Panc1 (cell line): ENCODE measurements around the gene MYBBP1A. TPM values are rescaled to one million over a fixed set of nuclear protein-coding genes. Genes with fewer than 3 reads are reported as not detected.

Experiments
- ATAC-seq: fragments of 200-7000 bp; cut with Tn5 transposase; 2 replicates; pipeline ENCODE4 v1.9.1; 2020; ENCODE audit warnings: mild to moderate bottlenecking, moderate library complexity
- BruUV-seq: library from RNA; stranded (reverse); fragments of 400-500 nt; replicated peaks from 2 replicates; lab custom pipeline; 2021; lab: Mats Ljungman, UMichigan
- CTCF ChIA-PET: fragments of 300-600 bp; sonication (Branson Sonifier 250); formaldehyde crosslinking; loops from one replicate; lab custom pipeline; 2022; ENCODE audit warnings: antibody characterized with exemption; lab: Charles Lee
- POLR2A ChIA-PET: fragments of 300-600 bp; sonication (Branson Sonifier 250); formaldehyde crosslinking; loops from one replicate; lab custom pipeline; 2022; ENCODE audit warnings: antibody characterized with exemption; lab: Charles Lee
- DNase-seq: peaks from one replicate; pipeline ENCODE4 v3.0.0-alpha.2; 2010; ENCODE audit warnings: low read depth, low spot score
- H3K27ac ChIP-seq: 2 replicates; pipeline ENCODE4 v1.5.1; 2011; ENCODE audit warnings: mild to moderate bottlenecking, low read length, inconsistent platforms
- H3K27me3 ChIP-seq: fragments of 200-500 bp; sonication (Bioruptor generic); 2 replicates; pipeline ENCODE4 v1.6.0; 2014; ENCODE audit warnings: low read length, inconsistent platforms; ENCODE audit not compliant: control insufficient read depth, insufficient read depth
- H3K36me3 ChIP-seq: fragments of 200-500 bp; sonication (Bioruptor generic); 2 replicates; pipeline ENCODE4 v1.5.1; 2014; ENCODE audit warnings: inconsistent platforms, mild to moderate bottlenecking, low read length, moderate library complexity; ENCODE audit not compliant: control insufficient read depth, insufficient read depth
- H3K4me1 ChIP-seq: 2 replicates; pipeline ENCODE4 v1.5.1; 2011; ENCODE audit warnings: inconsistent platforms, mild to moderate bottlenecking, low read length, moderate library complexity; ENCODE audit not compliant: control insufficient read depth, insufficient read depth
- H3K4me3 ChIP-seq, 2 experiments: 2 replicates each; pipeline ENCODE4 v1.5.1; 2011 to 2012; ENCODE audit warnings: low read depth in 2 of 2, low read length in 2 of 2, mild to moderate bottlenecking in 2 of 2, inconsistent platforms in 1 of 2, moderate library complexity in 1 of 2
- H3K9me3 ChIP-seq: fragments of 200-500 bp; sonication (Bioruptor generic); 2 replicates; pipeline ENCODE4 v1.5.1; 2014; ENCODE audit warnings: low read depth, mild to moderate bottlenecking, inconsistent platforms, low read length, moderate library complexity; ENCODE audit not compliant: control insufficient read depth, insufficient read depth
- POLR2AphosphoS5 ChIP-seq: IDR thresholded peaks from 2 replicates; pipeline ENCODE4 v1.6.1; 2012; ENCODE audit warnings: mild to moderate bottlenecking, low read depth, low read length, moderate library complexity
- SIN3A ChIP-seq: IDR thresholded peaks from 2 replicates; pipeline ENCODE4 v1.6.1; 2012; ENCODE audit warnings: low read depth, mild to moderate bottlenecking, low read length, moderate library complexity, borderline replicate concordance; ENCODE audit not compliant: insufficient read depth
- TCF7L2 ChIP-seq: IDR thresholded peaks from 2 replicates; pipeline ENCODE4 v1.6.1; 2011; ENCODE audit warnings: mild to moderate bottlenecking, low read depth, low read length, inconsistent platforms
- in situ Hi-C: cut with HindIII; loops from 2 replicates; pipeline ENCODE4 v1.10.0; 2016; ENCODE audit warnings: low sequenced_read_pairs, low pct_unique_long_range_greater_than_20kb
- intact Hi-C: fragments of 100-400 bp; cut with micrococcal nuclease; formaldehyde crosslinking; loops from one replicate; pipeline ENCODE4 v1.10.0; 2022; ENCODE audit not compliant: unreplicated experiment
- total RNA-seq: library from RNA; stranded (reverse); gene quantifications from one replicate; pipeline ENCODE4 v1.2.1, GENCODE V29; 2021; ENCODE audit not compliant: unreplicated experiment
- TF ChIP-seq, protein P1 (sequence below): fragments of 450-650 bp; IDR thresholded peaks from 2 replicates; pipeline ENCODE4 v1.5.1; 2017; ENCODE audit warnings: mild to moderate bottlenecking
- TF ChIP-seq, protein P2 (sequence below), 2 experiments: IDR thresholded peaks; 2 replicates each; pipeline ENCODE4 v1.6.1; 2011 to 2012; ENCODE audit warnings: low read depth in 2 of 2, control low read depth in 1 of 2, low read length in 1 of 2, mild to moderate bottlenecking in 1 of 2, moderate library complexity in 1 of 2; ENCODE audit not compliant: insufficient read depth in 1 of 2

MYBBP1A gene
- total RNA-seq, 1 experiment from 2014 or later = 95.6 TPM

DNA sequence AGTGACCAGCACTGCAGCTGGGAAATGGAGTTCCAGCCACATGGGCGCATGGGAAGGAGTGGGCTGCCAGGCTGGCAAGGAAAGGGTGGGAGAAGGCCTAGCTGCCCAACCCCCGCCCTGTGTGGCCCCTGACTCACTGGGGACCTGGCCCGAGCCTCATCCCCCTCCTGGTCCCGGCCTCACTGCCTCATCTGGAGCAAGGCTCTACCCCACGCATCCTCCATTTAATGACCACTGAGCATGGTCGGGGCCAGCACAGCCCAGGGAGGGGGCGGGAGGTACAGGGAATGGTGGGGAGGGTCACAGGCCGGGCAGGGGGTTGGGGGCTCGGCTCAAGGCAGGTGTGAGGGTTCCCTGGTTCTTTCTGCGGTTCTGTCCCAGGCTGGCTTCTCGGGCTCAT, 40.4 kb downstream of the MYBBP1A start:
- intact Hi-C loops = no loop called here
- H3K36me3 ChIP-seq = no peaks in the 10 kb centered on the region
- DNase-seq (no peak), ATAC-seq (no peak)
- TF ChIP-seq, protein P1, sequence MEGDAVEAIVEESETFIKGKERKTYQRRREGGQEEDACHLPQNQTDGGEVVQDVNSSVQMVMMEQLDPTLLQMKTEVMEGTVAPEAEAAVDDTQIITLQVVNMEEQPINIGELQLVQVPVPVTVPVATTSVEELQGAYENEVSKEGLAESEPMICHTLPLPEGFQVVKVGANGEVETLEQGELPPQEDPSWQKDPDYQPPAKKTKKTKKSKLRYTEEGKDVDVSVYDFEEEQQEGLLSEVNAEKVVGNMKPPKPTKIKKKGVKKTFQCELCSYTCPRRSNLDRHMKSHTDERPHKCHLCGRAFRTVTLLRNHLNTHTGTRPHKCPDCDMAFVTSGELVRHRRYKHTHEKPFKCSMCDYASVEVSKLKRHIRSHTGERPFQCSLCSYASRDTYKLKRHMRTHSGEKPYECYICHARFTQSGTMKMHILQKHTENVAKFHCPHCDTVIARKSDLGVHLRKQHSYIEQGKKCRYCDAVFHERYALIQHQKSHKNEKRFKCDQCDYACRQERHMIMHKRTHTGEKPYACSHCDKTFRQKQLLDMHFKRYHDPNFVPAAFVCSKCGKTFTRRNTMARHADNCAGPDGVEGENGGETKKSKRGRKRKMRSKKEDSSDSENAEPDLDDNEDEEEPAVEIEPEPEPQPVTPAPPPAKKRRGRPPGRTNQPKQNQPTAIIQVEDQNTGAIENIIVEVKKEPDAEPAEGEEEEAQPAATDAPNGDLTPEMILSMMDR = no peak
- TF ChIP-seq POLR2AphosphoS5 (no peak), TCF7L2 (no peak), SIN3A (no peak)
- TF ChIP-seq, protein P2, sequence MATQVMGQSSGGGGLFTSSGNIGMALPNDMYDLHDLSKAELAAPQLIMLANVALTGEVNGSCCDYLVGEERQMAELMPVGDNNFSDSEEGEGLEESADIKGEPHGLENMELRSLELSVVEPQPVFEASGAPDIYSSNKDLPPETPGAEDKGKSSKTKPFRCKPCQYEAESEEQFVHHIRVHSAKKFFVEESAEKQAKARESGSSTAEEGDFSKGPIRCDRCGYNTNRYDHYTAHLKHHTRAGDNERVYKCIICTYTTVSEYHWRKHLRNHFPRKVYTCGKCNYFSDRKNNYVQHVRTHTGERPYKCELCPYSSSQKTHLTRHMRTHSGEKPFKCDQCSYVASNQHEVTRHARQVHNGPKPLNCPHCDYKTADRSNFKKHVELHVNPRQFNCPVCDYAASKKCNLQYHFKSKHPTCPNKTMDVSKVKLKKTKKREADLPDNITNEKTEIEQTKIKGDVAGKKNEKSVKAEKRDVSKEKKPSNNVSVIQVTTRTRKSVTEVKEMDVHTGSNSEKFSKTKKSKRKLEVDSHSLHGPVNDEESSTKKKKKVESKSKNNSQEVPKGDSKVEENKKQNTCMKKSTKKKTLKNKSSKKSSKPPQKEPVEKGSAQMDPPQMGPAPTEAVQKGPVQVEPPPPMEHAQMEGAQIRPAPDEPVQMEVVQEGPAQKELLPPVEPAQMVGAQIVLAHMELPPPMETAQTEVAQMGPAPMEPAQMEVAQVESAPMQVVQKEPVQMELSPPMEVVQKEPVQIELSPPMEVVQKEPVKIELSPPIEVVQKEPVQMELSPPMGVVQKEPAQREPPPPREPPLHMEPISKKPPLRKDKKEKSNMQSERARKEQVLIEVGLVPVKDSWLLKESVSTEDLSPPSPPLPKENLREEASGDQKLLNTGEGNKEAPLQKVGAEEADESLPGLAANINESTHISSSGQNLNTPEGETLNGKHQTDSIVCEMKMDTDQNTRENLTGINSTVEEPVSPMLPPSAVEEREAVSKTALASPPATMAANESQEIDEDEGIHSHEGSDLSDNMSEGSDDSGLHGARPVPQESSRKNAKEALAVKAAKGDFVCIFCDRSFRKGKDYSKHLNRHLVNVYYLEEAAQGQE (IDR thresholded peaks at IDR 0.05; ENCODE audit: insufficient read depth in 1 of 2, low read depth in 2 of 2, low read length in 1 of 2) = no peak
- no peaks in the 10 kb centered on the region for H3K27me3 ChIP-seq
- H3K4me1 ChIP-seq = no peaks in the 10 kb centered on the region
- no peaks in the 10 kb centered on the region for H3K9me3 ChIP-seq
- BruUV-seq = no TSS peak
- H3K4me3 ChIP-seq = no peak overlapping the region
- ChIA-PET POLR2A (no interaction called here), CTCF (no interaction called here)
- H3K27ac ChIP-seq = no peak overlapping the region
- in situ Hi-C loops = no loop called here

- intact Hi-C loops = no loop called here
- DNase-seq (no peak), ATAC-seq (no peak)
- Histone ChIP-seq H3K27me3 (no peaks in the 10 kb centered on the region), H3K36me3 (no peaks in the 10 kb centered on the region), H3K4me1 (no peaks in the 10 kb centered on the region), H3K9me3 (no peaks in the 10 kb centered on the region), H3K27ac (no peak overlapping the region), H3K4me3 (no peak overlapping the region)
- BruUV-seq = no TSS peak
- in situ Hi-C loops = no loop called here
- ChIA-PET CTCF (interaction anchor here (0.5 kb wide), 1 partner anchor 92 kb away, joined by 3 read pairs; no protein-coding TSS in a partner anchor), POLR2A (no interaction called here)
- no peak for TF ChIP-seq POLR2AphosphoS5
- no peak for TF ChIP-seq TCF7L2
- no peak for TF ChIP-seq SIN3A
- TF ChIP-seq, protein P2 (IDR thresholded peaks at IDR 0.05; ENCODE audit: insufficient read depth in 1 of 2, low read depth in 2 of 2, low read length in 1 of 2) = no peak
- TF ChIP-seq, protein P1 = no peak
Observed at GRCh38 chr17:4514206-4514605, 41.0 kb downstream of the MYBBP1A start.
